Astrocyte (in vitro differentiated cells and primary cell): ENCODE data around the gene DTNBP1. TPM values are rescaled to one million over a fixed set of nuclear protein-coding genes. Genes with fewer than 3 reads are reported as not detected.

Experiments used
- DNase-seq: peaks from one replicate; pipeline ENCODE4 v3.0.0-alpha.2; 2010; ENCODE audit warnings: low read depth
- FAIRE-seq: peaks from 2 replicates; lab custom pipeline; 2011; peaks lifted over from hg19 to GRCh38; lab: Jason Lieb, UNC
- H2AFZ ChIP-seq: 2 replicates; pipeline ENCODE4 v1.6.0; 2012; ENCODE audit warnings: low read depth, low read length, inconsistent platforms
- H3K27ac ChIP-seq: 2 replicates; pipeline ENCODE4 v1.5.1; 2011; ENCODE audit warnings: low read depth, low read length, inconsistent platforms
- H3K27me3 ChIP-seq: 2 replicates; pipeline ENCODE4 v1.6.0; 2011; ENCODE audit warnings: low read length, inconsistent platforms; ENCODE audit not compliant: insufficient read depth
- H3K36me3 ChIP-seq: 2 replicates; pipeline ENCODE4 v1.5.1; 2011; ENCODE audit warnings: low read length, inconsistent platforms; ENCODE audit not compliant: insufficient read depth
- H3K4me1 ChIP-seq: 2 replicates; pipeline ENCODE4 v1.5.1; 2011; ENCODE audit warnings: low read length, inconsistent platforms; ENCODE audit not compliant: insufficient read depth
- H3K4me2 ChIP-seq: 2 replicates; pipeline ENCODE4 v1.6.0; 2012; ENCODE audit warnings: low read length, inconsistent platforms
- H3K4me3 ChIP-seq: 2 replicates; pipeline ENCODE4 v1.5.1; 2011; ENCODE audit warnings: low read depth, mild to moderate bottlenecking, low read length, inconsistent platforms; ENCODE audit not compliant: insufficient read depth
- H3K79me2 ChIP-seq: 2 replicates; pipeline ENCODE4 v1.6.0; 2012; ENCODE audit warnings: mild to moderate bottlenecking, low read length, inconsistent platforms; ENCODE audit not compliant: insufficient read depth
- H3K9ac ChIP-seq: 2 replicates; pipeline ENCODE4 v1.6.0; 2012; ENCODE audit warnings: mild to moderate bottlenecking, low read length, inconsistent platforms
- H3K9me3 ChIP-seq: 2 replicates; pipeline ENCODE4 v1.5.1; 2012; ENCODE audit warnings: low read depth, mild to moderate bottlenecking, low read length, inconsistent platforms; ENCODE audit not compliant: insufficient read depth
- H4K20me1 ChIP-seq: 2 replicates; pipeline ENCODE4 v1.6.0; 2012; ENCODE audit warnings: low read length, inconsistent platforms; ENCODE audit not compliant: insufficient read depth
- H3K27ac Mint-ChIP-seq: one replicate; pipeline ENCODE4 v1.8.0; 2021; ENCODE audit warnings: mild to moderate bottlenecking, mixed read lengths; ENCODE audit not compliant: unreplicated experiment
- H3K27me3 Mint-ChIP-seq: one replicate; pipeline ENCODE4 v1.8.0; 2021; ENCODE audit warnings: low read depth, mixed read lengths; ENCODE audit not compliant: unreplicated experiment
- H3K36me3 Mint-ChIP-seq: one replicate; pipeline ENCODE4 v1.8.0; 2021; ENCODE audit warnings: low read depth, mixed read lengths; ENCODE audit not compliant: unreplicated experiment
- H3K4me1 Mint-ChIP-seq: one replicate; pipeline ENCODE4 v1.8.0; 2021; ENCODE audit warnings: low read depth, mixed read lengths; ENCODE audit not compliant: unreplicated experiment
- H3K4me3 Mint-ChIP-seq: one replicate; pipeline ENCODE4 v1.8.0; 2021; ENCODE audit warnings: mild to moderate bottlenecking, moderate library complexity, mixed read lengths; ENCODE audit not compliant: unreplicated experiment
- H3K9me3 Mint-ChIP-seq: one replicate; pipeline ENCODE4 v1.8.0; 2021; ENCODE audit warnings: mild to moderate bottlenecking, mixed read lengths; ENCODE audit not compliant: unreplicated experiment
- EZH2 ChIP-seq: IDR thresholded peaks from 2 replicates; pipeline ENCODE4 v1.6.1; 2012; ENCODE audit warnings: mild to moderate bottlenecking, low read length, inconsistent platforms; ENCODE audit not compliant: insufficient read depth
- total RNA-seq: library from RNA; stranded (reverse); gene quantifications from 2 replicates; pipeline ENCODE4 v1.2.1, GENCODE V29; 2021
- TF ChIP-seq, protein P1 (sequence below): IDR thresholded peaks from 2 replicates; pipeline ENCODE4 v1.5.1; 2011; ENCODE audit warnings: low read depth, mild to moderate bottlenecking, inconsistent platforms, low read length, moderate library complexity; ENCODE audit not compliant: insufficient read depth

Gene DTNBP1
- total RNA-seq, 1 donor from 2014 or later: 13.0 TPM

DNA sequence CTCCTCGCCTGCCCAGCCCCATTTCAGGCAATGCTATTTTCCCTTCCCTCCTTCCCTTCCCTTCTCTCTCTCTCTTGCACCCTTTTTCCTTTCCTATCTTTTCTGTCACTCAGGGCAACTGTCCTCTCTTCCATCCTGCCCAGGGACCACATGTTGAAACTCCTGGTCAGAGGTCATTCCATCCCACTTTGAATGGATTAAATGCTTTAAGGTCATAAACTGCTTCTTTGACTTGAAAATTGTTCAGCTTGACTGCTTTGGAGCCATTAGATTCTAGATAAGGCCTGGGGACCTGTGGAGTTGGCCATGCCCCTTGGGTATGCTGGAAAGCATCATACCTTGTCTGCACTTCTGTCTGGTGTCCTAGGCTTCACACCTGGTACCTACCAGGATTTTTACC lies 106.1 kb downstream of the DTNBP1 start:
- no peaks in the 10 kb centered on the region for H3K4me1 ChIP-seq
- no peak for FAIRE-seq

DNA sequence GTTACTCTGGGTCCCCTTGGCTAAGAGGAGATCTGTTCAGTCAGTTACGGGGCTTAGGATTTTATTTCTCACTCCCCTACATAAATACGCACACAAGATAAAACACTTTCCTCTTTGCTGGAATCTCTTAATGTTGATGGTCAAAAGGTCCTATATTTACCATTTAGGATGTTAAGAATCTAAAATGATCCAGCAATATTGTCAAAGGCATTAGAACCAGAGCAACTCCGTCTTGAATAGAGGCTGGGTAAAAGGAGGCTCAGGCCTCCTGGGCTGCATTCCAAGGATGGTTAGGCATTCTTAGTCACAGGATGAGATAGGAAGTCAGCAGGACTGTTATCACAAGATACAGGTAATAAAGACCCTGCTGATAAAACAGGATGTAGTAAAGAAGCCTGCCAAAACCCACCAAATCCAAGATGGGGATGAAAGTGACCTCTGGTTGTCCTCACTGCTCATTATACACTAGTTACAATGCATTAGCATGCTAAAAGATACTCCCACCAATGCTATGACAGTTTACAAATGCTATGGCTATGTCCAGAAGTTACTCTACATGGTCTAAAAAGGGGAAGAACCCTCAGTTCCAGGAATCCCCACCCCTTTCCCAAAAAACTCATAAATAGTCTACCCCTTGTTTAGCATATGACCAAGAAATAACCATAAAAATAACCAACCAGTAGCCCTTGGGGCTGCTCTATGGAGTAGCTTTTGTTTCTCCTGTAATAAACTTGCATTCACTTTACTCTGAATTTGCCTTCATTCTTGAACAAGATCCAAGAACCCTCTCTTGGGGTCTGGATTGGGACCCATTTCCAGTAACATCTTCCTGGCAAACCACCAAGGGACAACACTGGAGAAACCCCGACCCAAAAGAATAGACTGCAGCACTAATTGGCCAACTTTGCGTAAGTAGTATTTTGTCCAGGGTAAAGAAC lies 107.5 kb downstream of the DTNBP1 start:
- H2AFZ ChIP-seq: no peak overlapping the region
- no peaks in the 10 kb centered on the region for H3K27me3 Mint-ChIP-seq
- no peak overlapping the region for H3K4me3 ChIP-seq
- H3K27me3 ChIP-seq: no peaks in the 10 kb centered on the region
- H3K79me2 ChIP-seq: no peaks in the 10 kb centered on the region
- no peaks in the 10 kb centered on the region for H3K9me3 ChIP-seq
- H3K4me3 Mint-ChIP-seq: no peak overlapping the region
- no peak for TF ChIP-seq EZH2
- TF ChIP-seq, protein P1, sequence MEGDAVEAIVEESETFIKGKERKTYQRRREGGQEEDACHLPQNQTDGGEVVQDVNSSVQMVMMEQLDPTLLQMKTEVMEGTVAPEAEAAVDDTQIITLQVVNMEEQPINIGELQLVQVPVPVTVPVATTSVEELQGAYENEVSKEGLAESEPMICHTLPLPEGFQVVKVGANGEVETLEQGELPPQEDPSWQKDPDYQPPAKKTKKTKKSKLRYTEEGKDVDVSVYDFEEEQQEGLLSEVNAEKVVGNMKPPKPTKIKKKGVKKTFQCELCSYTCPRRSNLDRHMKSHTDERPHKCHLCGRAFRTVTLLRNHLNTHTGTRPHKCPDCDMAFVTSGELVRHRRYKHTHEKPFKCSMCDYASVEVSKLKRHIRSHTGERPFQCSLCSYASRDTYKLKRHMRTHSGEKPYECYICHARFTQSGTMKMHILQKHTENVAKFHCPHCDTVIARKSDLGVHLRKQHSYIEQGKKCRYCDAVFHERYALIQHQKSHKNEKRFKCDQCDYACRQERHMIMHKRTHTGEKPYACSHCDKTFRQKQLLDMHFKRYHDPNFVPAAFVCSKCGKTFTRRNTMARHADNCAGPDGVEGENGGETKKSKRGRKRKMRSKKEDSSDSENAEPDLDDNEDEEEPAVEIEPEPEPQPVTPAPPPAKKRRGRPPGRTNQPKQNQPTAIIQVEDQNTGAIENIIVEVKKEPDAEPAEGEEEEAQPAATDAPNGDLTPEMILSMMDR: no peak
- H3K9me3 Mint-ChIP-seq: no peaks in the 10 kb centered on the region
- H3K9ac ChIP-seq: no peak overlapping the region
- peaks cover 9% of the 10 kb centered on the region for H4K20me1 ChIP-seq
- no peaks in the 10 kb centered on the region for H3K4me1 ChIP-seq
- no peak overlapping the region for H3K4me2 ChIP-seq
- no peaks in the 10 kb centered on the region for H3K36me3 ChIP-seq
- peaks cover 14% of the 10 kb centered on the region for H3K4me1 Mint-ChIP-seq
- FAIRE-seq (no peak), DNase-seq (no peak)
- H3K36me3 Mint-ChIP-seq: no peaks in the 10 kb centered on the region
- H3K27ac Mint-ChIP-seq: no peak overlapping the region
- no peak overlapping the region for H3K27ac ChIP-seq

More for the DNA sequence above, 106.1 kb downstream of the DTNBP1 start:
- Histone ChIP-seq H3K9ac (no peak overlapping the region), H4K20me1 (peaks cover 4% of the 10 kb centered on the region), H3K36me3 (no peaks in the 10 kb centered on the region), H3K9me3 (no peaks in the 10 kb centered on the region), H3K4me2 (no peak overlapping the region), H3K4me3 (no peak overlapping the region), H3K27me3 (no peaks in the 10 kb centered on the region), H3K27ac (no peak overlapping the region), H3K79me2 (no peaks in the 10 kb centered on the region), H2AFZ (no peak overlapping the region)
- H3K27me3 Mint-ChIP-seq: no peaks in the 10 kb centered on the region
- peaks cover 8% of the 10 kb centered on the region for H3K4me1 Mint-ChIP-seq
- no peak for TF ChIP-seq EZH2
- TF ChIP-seq, protein P1: no peak
- no peak for DNase-seq
- no peaks in the 10 kb centered on the region for H3K36me3 Mint-ChIP-seq
- H3K9me3 Mint-ChIP-seq: no peaks in the 10 kb centered on the region
- no peak overlapping the region for H3K4me3 Mint-ChIP-seq
- H3K27ac Mint-ChIP-seq: no peak overlapping the region

DNA sequence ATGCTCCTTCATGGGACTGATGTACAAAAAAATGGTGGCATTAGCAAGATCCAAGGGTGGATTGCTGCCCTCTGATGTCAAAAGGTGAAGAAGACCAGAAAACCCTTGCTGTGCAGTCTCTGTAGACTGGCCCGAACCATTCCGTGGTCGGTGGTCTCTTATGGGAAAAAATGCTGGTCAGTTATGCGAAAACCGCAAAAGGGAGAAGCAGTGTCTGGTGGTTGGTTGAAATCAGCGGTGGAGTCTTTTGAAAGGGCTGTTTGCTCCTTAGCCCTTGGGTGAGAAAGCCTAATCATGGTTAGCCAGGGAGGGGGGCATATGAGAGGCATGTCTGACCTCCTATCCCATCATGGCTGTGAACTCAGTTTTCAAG lies 108.1 kb downstream of the DTNBP1 start:
- Histone ChIP-seq H3K9me3 (no peaks in the 10 kb centered on the region), H3K9ac (no peak overlapping the region), H3K27ac (no peak overlapping the region), H2AFZ (no peak overlapping the region), H3K4me2 (no peak overlapping the region), H3K4me1 (no peaks in the 10 kb centered on the region), H3K27me3 (no peaks in the 10 kb centered on the region), H4K20me1 (peaks cover 9% of the 10 kb centered on the region), H3K79me2 (no peaks in the 10 kb centered on the region), H3K36me3 (no peaks in the 10 kb centered on the region), H3K4me3 (no peak overlapping the region)
- Mint-ChIP-seq H3K4me1 (peaks cover 14% of the 10 kb centered on the region), H3K9me3 (no peaks in the 10 kb centered on the region), H3K36me3 (no peaks in the 10 kb centered on the region), H3K27me3 (no peaks in the 10 kb centered on the region), H3K27ac (no peak overlapping the region), H3K4me3 (no peak overlapping the region)
- no peak for FAIRE-seq
- TF ChIP-seq, protein P1: no peak
- no peak for TF ChIP-seq EZH2
- DNase-seq: no peak
